ENCODE data around the gene ZNF687. TPM values are rescaled to one million over a fixed set of nuclear protein-coding genes. Genes with fewer than 3 reads are reported as not detected.

ZNF687 gene
- total RNA-seq, 1 donor from 2014 or later, result 9.0 TPM

GRCh38 chr1:151327903-151328674 is 46.0 kb downstream of the ZNF687 start:
- no peak for DNase-seq (ENCODE audit: low read depth)
- Histone ChIP-seq H3K27me3 (ENCODE audit: control insufficient read depth, insufficient read depth, low read length) (no peaks in the 10 kb centered on the region), H3K36me3 (ENCODE audit: control insufficient read depth, insufficient read depth, low read length) (peaks cover 7% of the 10 kb centered on the region), H3K4me3 (ENCODE audit: low read depth, low read length) (peak overlapping the region; percentile 83)
- no peak for TF ChIP-seq CTCF (IDR thresholded peaks at IDR 0.05; ENCODE audit: insufficient read depth, low read length, severe bottlenecking)
- no peak for FAIRE-seq

DNA sequence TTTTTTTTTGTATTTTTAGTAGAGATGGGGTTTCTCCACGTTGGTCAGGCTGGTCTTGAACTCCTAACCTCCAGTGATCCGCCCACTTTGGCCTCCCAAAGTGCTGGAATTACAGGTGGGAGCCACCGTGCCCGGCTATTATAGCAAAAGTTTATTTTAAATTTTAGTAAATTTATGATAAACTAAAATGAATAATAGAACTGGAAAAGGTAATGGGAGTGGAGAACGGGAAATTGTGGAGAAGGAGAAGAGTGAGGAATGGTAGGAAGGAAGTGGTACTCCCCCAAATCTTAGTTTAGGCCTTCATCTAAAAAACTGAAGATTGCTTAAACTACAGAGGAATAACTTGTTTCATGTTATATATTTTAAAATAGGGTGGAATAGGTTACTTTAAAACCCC is 52.7 kb downstream of the ZNF687 start:
- no peak for FAIRE-seq
- TF ChIP-seq CTCF (IDR thresholded peaks at IDR 0.05; ENCODE audit: insufficient read depth, low read length, severe bottlenecking), result no peak

DNA sequence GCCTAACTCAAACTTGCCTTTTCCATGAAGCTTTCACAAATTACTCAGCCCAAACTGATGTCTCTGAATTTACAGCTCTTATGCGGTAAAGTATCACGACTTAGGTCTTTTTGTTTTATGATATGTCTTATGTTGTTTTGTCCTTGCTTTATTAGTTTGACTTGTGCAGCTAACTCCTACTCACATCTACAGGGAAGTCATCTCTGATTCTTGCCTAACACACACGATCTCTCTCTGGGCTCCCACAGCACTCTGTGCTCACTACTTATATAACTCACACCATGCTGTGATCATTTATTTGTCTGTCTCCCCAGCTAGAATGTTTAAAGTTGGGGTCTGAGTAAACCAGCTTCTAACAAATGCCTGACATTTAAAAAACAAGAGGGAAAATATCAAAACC is 54.5 kb downstream of the ZNF687 start:
- TF ChIP-seq CTCF (IDR thresholded peaks at IDR 0.05; ENCODE audit: insufficient read depth, low read length, severe bottlenecking), result no peak
- Histone ChIP-seq H3K4me3 (ENCODE audit: low read depth, low read length) (no peak overlapping the region), H3K36me3 (ENCODE audit: control insufficient read depth, insufficient read depth, low read length) (no peaks in the 10 kb centered on the region), H3K27me3 (ENCODE audit: control insufficient read depth, insufficient read depth, low read length) (no peaks in the 10 kb centered on the region)
- no peak for DNase-seq (ENCODE audit: low read depth)
- FAIRE-seq, result no peak

More for the DNA sequence above, 52.7 kb downstream of the ZNF687 start:
- H3K4me3 ChIP-seq (ENCODE audit: low read depth, low read length), result no peak overlapping the region
- no peak for DNase-seq (ENCODE audit: low read depth)
- H3K36me3 ChIP-seq (ENCODE audit: control insufficient read depth, insufficient read depth, low read length), result no peaks in the 10 kb centered on the region
- no peaks in the 10 kb centered on the region for H3K27me3 ChIP-seq (ENCODE audit: control insufficient read depth, insufficient read depth, low read length)

DNA sequence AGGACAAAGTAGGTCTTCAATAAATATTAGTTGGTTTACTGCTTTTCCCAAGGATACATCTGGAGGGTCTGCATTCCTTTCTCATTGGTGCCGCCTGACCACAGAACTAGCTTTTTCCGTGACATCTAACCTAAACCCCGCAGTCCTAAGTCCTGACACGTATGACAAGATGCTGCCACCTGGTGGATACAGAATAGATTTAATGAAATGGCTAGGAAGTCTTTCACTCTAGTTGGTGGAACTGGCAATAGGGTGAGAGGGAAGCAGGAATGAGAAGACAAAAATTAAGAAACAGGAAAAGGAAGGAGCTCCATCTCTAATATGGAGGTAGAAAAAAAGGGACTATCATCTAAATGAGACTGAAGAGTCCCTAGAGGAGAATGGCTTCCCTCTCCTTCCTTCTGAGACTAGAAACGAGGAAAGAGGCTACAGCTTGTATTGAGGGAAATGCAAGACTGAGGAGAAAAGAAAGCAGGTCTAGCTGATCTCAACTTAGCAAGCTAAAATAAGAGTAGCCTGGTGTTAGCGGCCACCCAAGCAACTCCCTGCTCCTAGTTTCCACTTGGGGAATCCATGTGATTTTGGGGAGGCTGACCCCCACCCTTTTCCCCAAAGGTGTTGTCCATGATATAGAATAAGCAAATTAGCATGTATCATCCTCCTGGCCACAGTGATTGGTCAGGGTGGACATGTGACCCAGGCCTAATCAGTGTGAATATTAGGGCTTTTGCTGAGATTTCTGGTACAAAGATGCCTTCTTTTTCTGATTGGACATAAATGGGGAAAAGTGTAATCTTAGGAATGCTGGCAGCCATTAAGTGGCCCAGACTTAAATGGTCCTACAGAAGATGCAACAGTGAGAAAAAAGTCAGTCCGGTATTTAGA is 59.0 kb downstream of the ZNF687 start:
- Histone ChIP-seq H3K4me3 (ENCODE audit: low read depth, low read length) (no peak overlapping the region), H3K27me3 (ENCODE audit: control insufficient read depth, insufficient read depth, low read length) (no peaks in the 10 kb centered on the region), H3K36me3 (ENCODE audit: control insufficient read depth, insufficient read depth, low read length) (peaks cover 17% of the 10 kb centered on the region)
- TF ChIP-seq CTCF (IDR thresholded peaks at IDR 0.05; ENCODE audit: insufficient read depth, low read length, severe bottlenecking), result peak; percentile 58
- FAIRE-seq (no peak), DNase-seq (ENCODE audit: low read depth) (peak; percentile 74)

Other genes starting within 250 kb of the ZNF687 start
- 4.7 and 68.1 TPM in 2 replicates for gene BNIPL, start 245.7 kb upstream of the ZNF687 start, total RNA-seq
- gene C1orf56, start 234.5 kb upstream of the ZNF687 start, total RNA-seq, result 0.53 and 0.64 TPM in 2 replicates
- 81.6 and 125 TPM in 2 replicates for gene CDC42SE1, start 222.7 kb upstream of the ZNF687 start, total RNA-seq
- 0.79 and 4.4 TPM in 2 replicates for gene MLLT11, start 221.9 kb upstream of the ZNF687 start, total RNA-seq
- gene GABPB2, start 211.5 kb upstream of the ZNF687 start, total RNA-seq, result 10.8 and 19.3 TPM in 2 replicates
- gene SEMA6C, start 135.7 kb upstream of the ZNF687 start, total RNA-seq, result 0.38 and 0.53 TPM in 2 replicates
- gene TNFAIP8L2, start 125.7 kb upstream of the ZNF687 start, total RNA-seq, result not detected in 2 replicates
- 5.0 and 8.6 TPM in 2 replicates for gene LYSMD1, start 116.4 kb upstream of the ZNF687 start, total RNA-seq
- 19.7 and 34.9 TPM in 2 replicates for gene SCNM1, start 116.2 kb upstream of the ZNF687 start, total RNA-seq
- gene TMOD4, start 106.3 kb upstream of the ZNF687 start, total RNA-seq, result not detected in 2 replicates
- 64.2 and 69.4 TPM in 2 replicates for gene VPS72, start 92.1 kb upstream of the ZNF687 start, total RNA-seq
- gene PIP5K1A, start 83.7 kb upstream of the ZNF687 start, total RNA-seq, result 40.2 and 44.0 TPM in 2 replicates
- 259 and 280 TPM in 2 replicates for gene PSMD4, start 27.6 kb upstream of the ZNF687 start, total RNA-seq
- 20.8 and 30.9 TPM in 2 replicates for gene PI4KB, start 45.1 kb downstream of the ZNF687 start, total RNA-seq
- gene RFX5, start 65.0 kb downstream of the ZNF687 start, total RNA-seq, result 8.8 and 16.6 TPM in 2 replicates
- gene SELENBP1, start 90.4 kb downstream of the ZNF687 start, total RNA-seq, result 4.2 and 7.0 TPM in 2 replicates
- gene PSMB4, start 117.3 kb downstream of the ZNF687 start, total RNA-seq, result 350 and 396 TPM in 2 replicates
- 6.6 and 10.2 TPM in 2 replicates for gene POGZ, start 177.2 kb downstream of the ZNF687 start, total RNA-seq
- 4.2 and 12.5 TPM in 2 replicates for gene CGN, start 229.1 kb downstream of the ZNF687 start, total RNA-seq

All from bronchial epithelial cell (primary cell).